Neural cell (in vitro differentiated cells): ENCODE data around the gene MYMK.

Experiments used
- CTCF ChIP-seq: fragments of 450-650 bp; IDR thresholded peaks from 2 replicates; pipeline ENCODE4 v1.5.1; 2014; ENCODE audit warnings: antibody characterized with exemption, mild to moderate bottlenecking, moderate library complexity; ENCODE audit not compliant: poor library complexity, severe bottlenecking
- EP300 ChIP-seq: fragments of 450-650 bp; conservative IDR thresholded peaks from 2 replicates; pipeline ENCODE4 v1.6.1; 2014; ENCODE audit warnings: antibody characterized with exemption, mild to moderate bottlenecking, moderate library complexity; ENCODE audit not compliant: poor library complexity, severe bottlenecking
- EZH2 ChIP-seq: fragments of 200-600, 300-800 bp; shearing (Covaris generic), sonication (generic); IDR thresholded peaks from 2 replicates; pipeline ENCODE4 v1.6.1; 2014; ENCODE audit warnings: antibody characterized with exemption, low read length, borderline replicate concordance, mild to moderate bottlenecking; ENCODE audit not compliant: insufficient read depth, poor library complexity, severe bottlenecking
- MXI1 ChIP-seq: fragments of 450-650 bp; conservative IDR thresholded peaks from 2 replicates; pipeline ENCODE4 v1.6.1; 2014; ENCODE audit warnings: antibody characterized with exemption, mild to moderate bottlenecking; ENCODE audit not compliant: poor library complexity, severe bottlenecking
- POLR2AphosphoS5 ChIP-seq: IDR thresholded peaks from 2 replicates; pipeline ENCODE4 v1.6.1; 2012
- RAD21 ChIP-seq: fragments of 450-650 bp; conservative IDR thresholded peaks from 2 replicates; pipeline ENCODE4 v1.6.1; 2014; ENCODE audit warnings: antibody characterized with exemption, mild to moderate bottlenecking, moderate library complexity
- REST ChIP-seq: IDR thresholded peaks from 2 replicates; pipeline ENCODE4 v1.6.1; 2012; ENCODE audit warnings: borderline replicate concordance
- SMC3 ChIP-seq: fragments of 450-650 bp; conservative IDR thresholded peaks from 2 replicates; pipeline ENCODE4 v1.6.1; 2014; ENCODE audit warnings: antibody characterized with exemption, mild to moderate bottlenecking, moderate library complexity; ENCODE audit not compliant: poor library complexity
- TAF1 ChIP-seq: IDR thresholded peaks from 2 replicates; pipeline ENCODE4 v1.6.1; 2012; ENCODE audit warnings: low read depth

- TF ChIP-seq CTCF (no peak), EZH2 (no peak), POLR2AphosphoS5 (no peak), RAD21 (no peak), TAF1 (no peak), REST (no peak), SMC3 (no peak), EP300 (no peak), MXI1 (no peak)
Measured at GRCh38 chr9:133485531-133486260, 39.1 kb downstream of the MYMK start.
